HCT116 (cell line): ENCODE results near the gene MBTPS1. TPM values are rescaled to one million over a fixed set of nuclear protein-coding genes. Genes with fewer than 3 reads are reported as not detected.

ENCODE experiments used
- ATAC-seq: fragments of 200-7000 bp; cut with Tn5 transposase; 2 replicates; pipeline ENCODE4 v1.9.1; 2020; ENCODE audit warnings: mild to moderate bottlenecking, moderate library complexity
- BruUV-seq: library from RNA; stranded (reverse); fragments of 400-500 nt; replicated peaks from 2 replicates; lab custom pipeline; 2021; lab: Mats Ljungman, UMichigan
- CTCF ChIA-PET: fragments of 300-600 bp; sonication (Branson Sonifier 250); formaldehyde crosslinking; loops from one replicate; lab custom pipeline; 2021; ENCODE audit warnings: antibody characterized with exemption; lab: Charles Lee
- POLR2A ChIA-PET: fragments of 300-600, 350-600 bp; sonication (Branson Sonifier 250); formaldehyde crosslinking; loops from one replicate; lab custom pipeline; 2021; ENCODE audit warnings: antibody characterized with exemption; lab: Charles Lee
- RAD21 ChIA-PET, 2 experiments: fragments of 300-600 bp; sonication (Branson Sonifier 250); formaldehyde crosslinking; loops; one replicate each; lab custom pipeline; 2023; ENCODE audit warnings: low total read pairs in 2 of 2; ENCODE audit not compliant: uncharacterized antibody in 2 of 2, unreplicated experiment in 2 of 2, low non-redundant PET in 1 of 2; lab: Charles Lee
- DNase-seq: peaks from one replicate; pipeline ENCODE4 v3.0.0-alpha.2; 2010; ENCODE audit warnings: low read depth, low spot score
- H2AFZ ChIP-seq: fragments of 200-600 bp; shearing (Covaris generic), sonication (generic); 2 replicates; pipeline ENCODE4 v1.6.1; 2017; ENCODE audit warnings: low read depth, mixed run types, mixed read lengths, antibody characterized with exemption, low read length; ENCODE audit not compliant: poor library complexity, severe bottlenecking
- H3K27ac ChIP-seq: 2 replicates; pipeline ENCODE4 v1.5.1; 2012; ENCODE audit warnings: low read depth, low read length
- H3K27me3 ChIP-seq: fragments of 200-600 bp; sonication (generic); 2 replicates; pipeline ENCODE4 v1.6.1; 2016; ENCODE audit warnings: mixed run types, low read length, mixed read lengths; ENCODE audit not compliant: insufficient read depth
- H3K36me3 ChIP-seq, 2 experiments: fragments of 200-500 bp in 1 of 2; fragments of 200-600 bp in 1 of 2; sonication (Bioruptor generic) in 1 of 2; sonication (generic) in 1 of 2; 2 replicates each; pipeline versions ENCODE4 v1.5.1 to v1.6.1; 2014 to 2016; ENCODE audit warnings: low read length in 2 of 2, inconsistent platforms in 1 of 2, mixed read lengths in 1 of 2, mixed run types in 1 of 2; ENCODE audit not compliant: insufficient read depth in 2 of 2, control insufficient read depth in 1 of 2
- H3K4me1 ChIP-seq, 2 experiments: fragments of 200-600 bp in 1 of 2; sonication (generic) in 1 of 2; 2 replicates each; pipeline versions ENCODE4 v1.5.1 to v1.6.1; 2012 to 2017; ENCODE audit warnings: low read length in 2 of 2, inconsistent platforms in 1 of 2, mild to moderate bottlenecking in 1 of 2, mixed read lengths in 1 of 2, mixed run types in 1 of 2, moderate library complexity in 1 of 2; ENCODE audit not compliant: insufficient read depth in 2 of 2, control insufficient read depth in 1 of 2
- H3K4me2 ChIP-seq: fragments of 200-600 bp; sonication (generic); 2 replicates; pipeline ENCODE4 v1.6.1; 2017; ENCODE audit warnings: mixed run types, low read length, mixed read lengths
- H3K4me3 ChIP-seq, 2 experiments: fragments of 200-600 bp in 1 of 2; sonication (generic) in 1 of 2; replicated peaks in 1 of 2; 2 replicates each; pipeline ENCODE4 v1.5.1; 2011 to 2016; ENCODE audit warnings: low read length in 2 of 2, control low read depth in 1 of 2, low read depth in 1 of 2, mild to moderate bottlenecking in 1 of 2, mixed read lengths in 1 of 2, mixed run types in 1 of 2
- H3K79me2 ChIP-seq: fragments of 200-600 bp; sonication (generic); 2 replicates; pipeline ENCODE4 v1.6.1; 2017; ENCODE audit warnings: mild to moderate bottlenecking, mixed run types, low read length, moderate library complexity, mixed read lengths; ENCODE audit not compliant: insufficient read depth
- H3K9ac ChIP-seq: fragments of 200-600 bp; sonication (generic); 2 replicates; pipeline ENCODE4 v1.6.1; 2016; ENCODE audit warnings: low read length, mixed read lengths
- H3K9me2 ChIP-seq: fragments of 200-600 bp; sonication (generic), shearing (Covaris generic); 2 replicates; pipeline ENCODE4 v1.6.1; 2017; ENCODE audit warnings: mixed run types, mild to moderate bottlenecking, moderate library complexity; ENCODE audit not compliant: insufficient read depth
- H3K9me3 ChIP-seq, 2 experiments: fragments of 200-500 bp in 1 of 2; fragments of 200-600 bp in 1 of 2; sonication (Bioruptor generic) in 1 of 2; sonication (generic) in 1 of 2; 2 replicates each; pipeline ENCODE4 v1.6.1; 2014 to 2017; ENCODE audit warnings: low read length in 2 of 2, mixed read lengths in 2 of 2, inconsistent platforms in 1 of 2, low read depth in 1 of 2, mild to moderate bottlenecking in 1 of 2, mixed run types in 1 of 2, moderate library complexity in 1 of 2; ENCODE audit not compliant: control insufficient read depth in 1 of 2, insufficient read depth in 1 of 2
- H4K20me1 ChIP-seq: fragments of 200-600 bp; sonication (generic), shearing (Covaris generic); 2 replicates; pipeline ENCODE4 v1.6.1; 2017; ENCODE audit warnings: mixed run types, mild to moderate bottlenecking, moderate library complexity; ENCODE audit not compliant: insufficient read depth
- CBX3 ChIP-seq: IDR thresholded peaks from 2 replicates; pipeline ENCODE4 v1.6.1; 2012; ENCODE audit warnings: low read depth
- CEBPB ChIP-seq: IDR thresholded peaks from 2 replicates; pipeline ENCODE4 v1.6.1; 2012; ENCODE audit warnings: low read depth
- CTCF ChIP-seq, 3 experiments: fragments of 200-600 bp in 1 of 3; sonication (generic) in 1 of 3; IDR thresholded peaks in 2 of 3; conservative IDR thresholded peaks in 1 of 3; 2 replicates each; pipeline ENCODE4 v1.5.1; 2012 to 2017; ENCODE audit warnings: low read depth in 2 of 3, low read length in 2 of 3, antibody characterized with exemption in 1 of 3, borderline replicate concordance in 1 of 3, control low read depth in 1 of 3, mild to moderate bottlenecking in 1 of 3, mixed read lengths in 1 of 3, mixed run types in 1 of 3, moderate library complexity in 1 of 3; ENCODE audit not compliant: insufficient read depth in 1 of 3
- ELF1 ChIP-seq: IDR thresholded peaks from 2 replicates; pipeline ENCODE4 v1.6.1; 2012; ENCODE audit warnings: low read depth, borderline replicate concordance
- EZH2 ChIP-seq: fragments of 200-600 bp; sonication (generic); IDR thresholded peaks from 2 replicates; pipeline ENCODE4 v1.6.1; 2017; ENCODE audit warnings: antibody characterized with exemption, mixed run types
- EZH2phosphoT487 ChIP-seq: fragments of 200-600 bp; IDR thresholded peaks from 2 replicates; pipeline ENCODE4 v1.6.1; 2018; ENCODE audit warnings: antibody characterized with exemption, borderline replicate concordance
- FOSL1 ChIP-seq: IDR thresholded peaks from 2 replicates; pipeline ENCODE4 v1.6.1; 2012; ENCODE audit warnings: low read depth
- POLR2A ChIP-seq: IDR thresholded peaks from 2 replicates; pipeline ENCODE4 v1.7.0; 2011; ENCODE audit warnings: borderline replicate concordance; ENCODE audit not compliant: insufficient read depth, insufficient read length; ENCODE audit errors: extremely low read depth
- POLR2AphosphoS5 ChIP-seq: IDR thresholded peaks from 2 replicates; pipeline ENCODE4 v1.6.1; 2011; ENCODE audit warnings: mild to moderate bottlenecking, low read depth, low read length, moderate library complexity
- RAD21 ChIP-seq: IDR thresholded peaks from 2 replicates; pipeline ENCODE4 v1.6.1; 2012; ENCODE audit warnings: low read depth, mild to moderate bottlenecking
- SRF ChIP-seq: IDR thresholded peaks from 2 replicates; pipeline ENCODE4 v1.6.1; 2012; ENCODE audit warnings: low read depth
- TCF7L2 ChIP-seq: IDR thresholded peaks from 2 replicates; pipeline ENCODE4 v1.7.0; 2011; ENCODE audit warnings: borderline replicate concordance, inconsistent platforms; ENCODE audit not compliant: insufficient read depth, insufficient read length; ENCODE audit errors: extremely low read depth
- YY1 ChIP-seq: IDR thresholded peaks from 2 replicates; pipeline ENCODE4 v1.6.1; 2011; ENCODE audit warnings: low read length, low read depth, moderate library complexity, mild to moderate bottlenecking; ENCODE audit not compliant: insufficient replicate concordance; ENCODE audit errors: extremely low read depth
- ZFX ChIP-seq: fragments of 450-650 bp; IDR thresholded peaks from 2 replicates; pipeline ENCODE4 v1.6.1; 2017
- ZNF274 ChIP-seq: fragments of 200-500 bp; sonication (Bioruptor generic); IDR thresholded peaks from 2 replicates; pipeline ENCODE4 v1.6.1; 2014; ENCODE audit warnings: mild to moderate bottlenecking, low read depth, low read length, inconsistent platforms
- intact Hi-C: fragments of 100-400 bp; cut with micrococcal nuclease; formaldehyde crosslinking; loops from 2 replicates; pipeline ENCODE4 v1.10.0; 2022
- total RNA-seq: library from RNA; stranded (reverse); gene quantifications from one replicate; pipeline ENCODE4 v1.2.1, GENCODE V29; 2021; ENCODE audit not compliant: unreplicated experiment
- TF ChIP-seq, protein P1 (sequence below): IDR thresholded peaks from 2 replicates; pipeline ENCODE4 v1.6.1; 2012

Gene MBTPS1
- total RNA-seq, 1 experiment from 2014 or later, result 111 TPM

GRCh38 chr16:84050316-84050715, 66.4 kb downstream of the MBTPS1 start:
- Histone ChIP-seq H3K9ac (no peak overlapping the region), H3K4me3 (no peak overlapping the region), H3K9me2 (no peaks in the 10 kb centered on the region), H3K79me2 (no peaks in the 10 kb centered on the region), H4K20me1 (no peaks in the 10 kb centered on the region), H3K4me2 (no peak overlapping the region), H3K4me1 (no peaks in the 10 kb centered on the region), H3K27me3 (no peaks in the 10 kb centered on the region), H3K27ac (no peak overlapping the region), H2AFZ (no peak overlapping the region), H3K9me3 (no peaks in the 10 kb centered on the region), H3K36me3 (peaks cover 15 to 19% of the 10 kb centered on the region in 2 experiments; a peak in 3 of 4 replicates)
- ChIA-PET POLR2A (no interaction called here), RAD21 (interaction anchor here in 1 of 2 experiments (0.6 kb wide), 1 partner anchor 78 kb away, joined by 6 read pairs; no protein-coding TSS in a partner anchor), CTCF (interaction anchor here (1.0 kb wide), 1 partner anchor 9 kb away, joined by 3 read pairs; no protein-coding TSS in a partner anchor)
- DNase-seq (no peak), ATAC-seq (no peak)
- no TSS peak for BruUV-seq
- intact Hi-C loops, result no loop called here
- no peak for TF ChIP-seq ZFX
- TF ChIP-seq RAD21, result no peak
- TF ChIP-seq ZNF274, result no peak
- TF ChIP-seq POLR2A, result no peak
- no peak for TF ChIP-seq CEBPB
- TF ChIP-seq YY1, result no peak
- TF ChIP-seq ELF1, result no peak
- no peak for TF ChIP-seq CTCF (IDR thresholded peaks at IDR 0.05 in 2 of 3, conservative IDR thresholded peaks at IDR 0.05 in 1 of 3; ENCODE audit: borderline replicate concordance in 1 of 3, insufficient read depth in 1 of 3, low read depth in 2 of 3, low read length in 2 of 3)
- no peak for TF ChIP-seq SRF
- no peak for TF ChIP-seq EZH2
- TF ChIP-seq FOSL1, result no peak
- no peak for TF ChIP-seq TCF7L2
- TF ChIP-seq CBX3, result no peak
- no peak for TF ChIP-seq POLR2AphosphoS5
- no peak for TF ChIP-seq EZH2phosphoT487
- TF ChIP-seq, protein P1, sequence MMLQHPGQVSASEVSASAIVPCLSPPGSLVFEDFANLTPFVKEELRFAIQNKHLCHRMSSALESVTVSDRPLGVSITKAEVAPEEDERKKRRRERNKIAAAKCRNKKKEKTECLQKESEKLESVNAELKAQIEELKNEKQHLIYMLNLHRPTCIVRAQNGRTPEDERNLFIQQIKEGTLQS, result no peak
